Left colon (tissue), 2 donors: ENCODE results near the gene ZNF526. TPM values are rescaled to one million over a fixed set of nuclear protein-coding genes. Genes with fewer than 3 reads are reported as not detected.
A peak's percentile ranks its signal among the peaks of the same experiment; 100 is the strongest.

Experiments
- ATAC-seq: fragments of 200-7000 bp; cut with Tn5 transposase; one replicate; pipeline ENCODE4 v1.9.1; 2020; ENCODE audit warnings: mild to moderate bottlenecking, moderate library complexity
- DNase-seq, 2 donors: peaks; one replicate each; pipeline ENCODE4 v3.0.0-alpha.2; 2020
- intact Hi-C, 2 donors: fragments of 100-400 bp; cut with DNase I in 1 of 2; cut with micrococcal nuclease in 1 of 2; formaldehyde crosslinking; loops; one replicate each; pipeline versions ENCODE4 v1.11.2 to v1.14.0; 2022; cut with DNase I, micrococcal nuclease
- long read RNA-seq: library from polyadenylated mRNA; unstranded; transcript quantifications from one replicate; pipeline ENCODE4 v2.0.0, GENCODE V29; 2021
- total RNA-seq, 2 donors: library from RNA; stranded (reverse); fragmentation: NEBNext Ultra II Directional; extraction: Animal tissue kit (Norgen Biotek cat#: 25700); gene quantifications; one replicate each; pipeline ENCODE4 v1.2.1, GENCODE V29; 2021
- donor health status: DM: no; HTN: no; CAD: no.
- donor health status: DM: yes; HTN: yes; CAD: no.

ZNF526 gene
- total RNA-seq, result 1 to 10 TPM; 8.1 to 8.7 TPM
- long read RNA-seq, full-length matches to known transcripts, result 1 of 10 reads
- long read RNA-seq, partial matches to known transcripts, result 1 of 10 reads
- long read RNA-seq, other reads (novel, unspliced or antisense), result 8 of 10 reads

GRCh38 chr19:42219812-42220750 lies at the start of gene ZNF526:
Gene ZNF526, plus strand, starts transcription at chr19:42220312. Its CDS starts 4,092 bp downstream, at chr19:42224404.
- DNase-seq (peak; percentile 98), ATAC-seq (peak; percentile 81)
- intact Hi-C loops, result no loop called here

- intact Hi-C loops, result no loop called here
- ATAC-seq, result no peak
- no peak for DNase-seq
Measured at GRCh38 chr19:42170715-42171114, 49.4 kb upstream of the ZNF526 start.

- no peak for DNase-seq
- intact Hi-C loops, result no loop called here
Measured at GRCh38 chr19:42172261-42172660, 47.9 kb upstream of the ZNF526 start.

GRCh38 chr19:42173695-42174094 lies 46.4 kb upstream of the ZNF526 start:
- ATAC-seq, result no peak
- intact Hi-C loops, result no loop called here
- DNase-seq, result no peak

More at GRCh38 chr19:42172261-42172660, 47.9 kb upstream of the ZNF526 start:
- ATAC-seq, result no peak

- no peak for DNase-seq
- intact Hi-C loops, result no loop called here
- ATAC-seq, result no peak
Measured at GRCh38 chr19:42174188-42174587, 45.9 kb upstream of the ZNF526 start.

- ATAC-seq (no peak), DNase-seq (no peak)
- intact Hi-C loops, result no loop called here
Measured at GRCh38 chr19:42174958-42175734, 45.0 kb upstream of the ZNF526 start.

- intact Hi-C loops, result no loop called here
- ATAC-seq, result peak; percentile 37
- DNase-seq, result peak in 1 of 2 donors; percentile 31
Measured at GRCh38 chr19:42175952-42176648, 44.0 kb upstream of the ZNF526 start.

GRCh38 chr19:42176649-42176989 lies 43.5 kb upstream of the ZNF526 start:
- DNase-seq (no peak), ATAC-seq (peak; percentile 69)
- intact Hi-C loops, result no loop called here

- DNase-seq, result peak; percentile 49 to 79
- intact Hi-C loops, result no loop called here
- ATAC-seq, result peak; percentile 96
Measured at GRCh38 chr19:42176990-42177685, 43.0 kb upstream of the ZNF526 start.

GRCh38 chr19:42177686-42178019 lies 42.5 kb upstream of the ZNF526 start:
- intact Hi-C loops, result no loop called here
- no peak for DNase-seq
- ATAC-seq, result no peak

GRCh38 chr19:42178791-42179674 lies 41.1 kb upstream of the ZNF526 start:
- no peak for ATAC-seq
- intact Hi-C loops, result no loop called here
- DNase-seq, result no peak

- peak; percentile 81 for ATAC-seq
- intact Hi-C loops, result loop anchor here (5.0 to 10.0 kb wide), 2 partner anchors 50 to 52 kb away; partner anchors contain the start of gene POU2F2 (in 2 of the 2)
Measured at GRCh38 chr19:42184401-42184861, 35.7 kb upstream of the ZNF526 start.

GRCh38 chr19:42185277-42185676 lies 34.8 kb upstream of the ZNF526 start:
- peak; percentile 61 for ATAC-seq
- intact Hi-C loops, result loop anchor here in 1 of 2 donors (10.0 kb wide), 1 partner anchor 50 kb away; the partner anchor contains the start of gene POU2F2
- DNase-seq, result no peak

More at GRCh38 chr19:42184401-42184861, 35.7 kb upstream of the ZNF526 start:
- peak; percentile 72 to 80 for DNase-seq

- DNase-seq, result no peak
- intact Hi-C loops, result loop anchor here in 1 of 2 donors (10.0 kb wide), 1 partner anchor 54 kb away; the partner anchor contains the start of gene POU2F2
- no peak for ATAC-seq
Measured at GRCh38 chr19:42188665-42189064, 31.4 kb upstream of the ZNF526 start.

- intact Hi-C loops, result loop anchor here in 1 of 2 donors (10.0 kb wide), 1 partner anchor 54 kb away; the partner anchor contains the start of gene POU2F2
- no peak for DNase-seq
- ATAC-seq, result no peak
Measured at GRCh38 chr19:42189133-42189532, 31.0 kb upstream of the ZNF526 start.

- DNase-seq, result no peak
- ATAC-seq, result peak; percentile 10
- intact Hi-C loops, result no loop called here
Measured at GRCh38 chr19:42191330-42191729, 28.8 kb upstream of the ZNF526 start.

GRCh38 chr19:42191855-42192254 lies 28.3 kb upstream of the ZNF526 start:
- DNase-seq (peak; percentile 72 to 87), ATAC-seq (peak; percentile 93)
- intact Hi-C loops, result no loop called here
